Endothelial cell of umbilical vein (primary cell): Measurements from ENCODE around the gene TMEM92. TPM values are rescaled to one million over a fixed set of nuclear protein-coding genes. Genes with fewer than 3 reads are reported as not detected.
"Not testable (repeated sequence)": the region's sequence is repeated elsewhere in the genome, so short reads cannot be mapped to it uniquely, and the experiment has no call there.

Source experiments
- BruUV-seq: library from RNA; stranded (reverse); fragments of 400-500 nt; replicated peaks from 2 replicates; lab custom pipeline; 2021; lab: Mats Ljungman, UMichigan
- CTCF ChIA-PET: fragments of 300-600, 350-600 bp; sonication (Branson Sonifier 250); formaldehyde crosslinking; loops from one replicate; lab custom pipeline; 2021; ENCODE audit warnings: antibody characterized with exemption, inconsistent platforms; lab: Charles Lee
- POLR2A ChIA-PET: fragments of 300-600, 350-600 bp; sonication (Branson Sonifier 250); formaldehyde crosslinking; loops from one replicate; lab custom pipeline; 2021; ENCODE audit warnings: antibody characterized with exemption, inconsistent platforms; lab: Charles Lee
- DNase-seq: peaks from one replicate; pipeline ENCODE4 v3.0.0-alpha.2; 2011; ENCODE audit warnings: low read depth, low spot score
- FAIRE-seq: peaks from 2 replicates; lab custom pipeline; 2011; peaks lifted over from hg19 to GRCh38; lab: Jason Lieb, UNC
- H2AFZ ChIP-seq: 2 replicates; pipeline ENCODE4 v1.6.0; 2012; ENCODE audit warnings: low read depth, low read length, control low read depth, inconsistent platforms
- H3K27ac ChIP-seq: 2 replicates; pipeline ENCODE4 v1.5.1; 2011; ENCODE audit warnings: low read depth, mild to moderate bottlenecking, control low read depth, low read length, moderate library complexity; ENCODE audit not compliant: insufficient read depth
- H3K27me3 ChIP-seq, 2 experiments: 2 replicates each; pipeline versions ENCODE4 v1.6.0 to v1.6.1; 2011; ENCODE audit warnings: low read length in 2 of 2, mixed read lengths in 1 of 2; ENCODE audit not compliant: control insufficient read depth in 2 of 2, insufficient read depth in 2 of 2
- H3K36me3 ChIP-seq, 2 experiments: 2 replicates in 1 of 2; 3 replicates in 1 of 2; pipeline ENCODE4 v1.5.1; 2011; ENCODE audit warnings: low read length in 2 of 2, mild to moderate bottlenecking in 1 of 2, moderate library complexity in 1 of 2; ENCODE audit not compliant: control insufficient read depth in 2 of 2, insufficient read depth in 2 of 2; ENCODE audit errors: extremely low read depth in 1 of 2
- H3K4me1 ChIP-seq: 3 replicates; pipeline ENCODE4 v1.5.1; 2011; ENCODE audit warnings: mild to moderate bottlenecking, low read length; ENCODE audit not compliant: control insufficient read depth, insufficient read depth; ENCODE audit errors: extremely low read depth
- H3K4me2 ChIP-seq: 2 replicates; pipeline ENCODE4 v1.6.1; 2011; ENCODE audit warnings: low read length, control low read depth, mixed read lengths; ENCODE audit not compliant: insufficient read depth
- H3K4me3 ChIP-seq, 3 experiments: fragments of 200-600 bp in 1 of 3; sonication (generic), shearing (Covaris generic) in 1 of 3; replicated peaks in 1 of 3; 2 replicates each; pipeline ENCODE4 v1.5.1; 2011 to 2016; ENCODE audit warnings: control low read depth in 3 of 3, low read length in 3 of 3, mild to moderate bottlenecking in 2 of 3, inconsistent platforms in 1 of 3, low read depth in 1 of 3, moderate library complexity in 1 of 3; ENCODE audit not compliant: insufficient read depth in 1 of 3
- H3K79me2 ChIP-seq: 2 replicates; pipeline ENCODE4 v1.6.0; 2012; ENCODE audit warnings: low read length, inconsistent platforms; ENCODE audit not compliant: control insufficient read depth, insufficient read depth
- H3K9ac ChIP-seq: replicated peaks from 2 replicates; pipeline ENCODE3; 2011; ENCODE audit warnings: low read length, control low read depth; ENCODE audit not compliant: insufficient read depth; ENCODE audit errors: extremely low read depth
- H3K9me1 ChIP-seq: replicated peaks from 3 replicates; pipeline ENCODE4 v1.6.0; 2011; ENCODE audit warnings: mild to moderate bottlenecking, low read length; ENCODE audit not compliant: control insufficient read depth, insufficient read depth; ENCODE audit errors: extremely low read depth
- H3K9me3 ChIP-seq: replicated peaks from 2 replicates; pipeline ENCODE4 v1.5.1; 2012; ENCODE audit warnings: low read length, inconsistent platforms; ENCODE audit not compliant: control insufficient read depth, insufficient read depth
- H4K20me1 ChIP-seq: replicated peaks from 2 replicates; pipeline ENCODE3; 2011; ENCODE audit warnings: mild to moderate bottlenecking, low read length; ENCODE audit not compliant: control insufficient read depth, insufficient read depth; ENCODE audit errors: extremely low read depth
- CTCF ChIP-seq, 2 donors: IDR thresholded peaks; 1 replicate in 1 of 2; 2 replicates in 1 of 2; pipeline ENCODE4 v1.5.1; 2011; ENCODE audit warnings: low read length in 2 of 2, mild to moderate bottlenecking in 2 of 2, moderate library complexity in 2 of 2, control low read depth in 1 of 2, inconsistent platforms in 1 of 2, low read depth in 1 of 2; ENCODE audit not compliant: insufficient read depth in 1 of 2; ENCODE audit errors: extremely low read depth in 1 of 2
- EZH2 ChIP-seq: IDR thresholded peaks from 2 replicates; pipeline ENCODE4 v1.6.1; 2012; ENCODE audit warnings: borderline replicate concordance, low read depth, mild to moderate bottlenecking, moderate library complexity, low read length, inconsistent platforms; ENCODE audit not compliant: severe bottlenecking
- FOS ChIP-seq: IDR thresholded peaks from 2 replicates; pipeline ENCODE4 v1.6.1; 2011; ENCODE audit warnings: mild to moderate bottlenecking, low read length, moderate library complexity, borderline replicate concordance; ENCODE audit not compliant: insufficient read depth
- GATA2 ChIP-seq: IDR thresholded peaks from 2 replicates; pipeline ENCODE4 v1.7.0; 2011; ENCODE audit warnings: low read depth, mild to moderate bottlenecking, moderate library complexity, mixed read lengths, low read length; ENCODE audit not compliant: insufficient read length, insufficient read depth
- JUN ChIP-seq: IDR thresholded peaks from 2 replicates; pipeline ENCODE4 v1.6.1; 2011; ENCODE audit warnings: borderline replicate concordance, low read depth; ENCODE audit not compliant: insufficient read length, insufficient read depth
- MAX ChIP-seq: IDR thresholded peaks from 2 replicates; pipeline ENCODE4 v1.6.1; 2011; ENCODE audit not compliant: insufficient read depth, insufficient read length
- MYC ChIP-seq: IDR thresholded peaks from one replicate; pipeline ENCODE4 v1.6.1; 2011; ENCODE audit warnings: mild to moderate bottlenecking, low read depth, low read length
- POLR2A ChIP-seq: IDR thresholded peaks from 2 replicates; pipeline ENCODE4 v1.6.1; 2012; ENCODE audit warnings: low read depth, mild to moderate bottlenecking, control low read depth, low read length
- POLR2AphosphoS5 ChIP-seq: IDR thresholded peaks from 2 replicates; pipeline ENCODE4 v1.6.1; 2012; ENCODE audit warnings: low read depth, mild to moderate bottlenecking, control low read depth, low read length, moderate library complexity; ENCODE audit not compliant: insufficient read depth
- dilution Hi-C: fragments of 300-500 bp; cut with MboI; formaldehyde crosslinking; loops from one replicate; pipeline ENCODE4 v1.15.0; 2019; ENCODE audit warnings: low sequenced_read_pairs; ENCODE audit not compliant: extremely low pct_ligation_motif_present
- intact Hi-C: fragments of 100-400 bp; cut with micrococcal nuclease; formaldehyde crosslinking; loops from one replicate; pipeline ENCODE4 v1.10.0; 2022
- polyA plus RNA-seq, 4 experiments: library from polyadenylated mRNA; depleted of rRNA in 3 of 4; stranded (reverse) in 3 of 4; unstranded in 1 of 4; fragments of >200 nt; gene quantifications; 2 replicates each; pipeline versions ENCODE4 v1.2.1 to v1.2.3, GENCODE V29; 2011 to 2012; ENCODE audit warnings: missing spikeins in 1 of 4
- total RNA-seq: library from RNA; stranded (reverse); gene quantifications from 2 replicates; pipeline ENCODE4 v1.2.3, GENCODE V29; 2021

Gene TMEM92
- total and polyA plus RNA-seq, 2 donors (not counting 3 experiments of a cell fraction or from before 2014, with no cell fraction given) = 0.03 TPM; not detected in 1

- CTCF ChIA-PET = interaction anchor here (4.6 to 11.7 kb wide), 4 partner anchors 99 to 131 kb away, joined by 22 to 390 read pairs (median 57); partner anchors contain the start of gene COL1A1
- Histone ChIP-seq H3K9ac (no peak overlapping the region), H3K4me1 (no peaks in the 10 kb centered on the region), H3K27ac (no peak overlapping the region), H3K9me1 (no peaks in the 10 kb centered on the region), H3K27me3 (peaks cover 4 to 6% of the 10 kb centered on the region in 2 experiments), H3K79me2 (no peaks in the 10 kb centered on the region), H4K20me1 (no peaks in the 10 kb centered on the region), H2AFZ (no peak overlapping the region), H3K4me3 (no peak overlapping the region), H3K4me2 (no peak overlapping the region), H3K36me3 (no peaks in the 10 kb centered on the region), H3K9me3 (no peaks in the 10 kb centered on the region)
- FAIRE-seq (no peak), DNase-seq (no peak)
- dilution Hi-C loops = no loop called here
- no peak for TF ChIP-seq MYC
- TF ChIP-seq FOS = no peak
- no peak for TF ChIP-seq POLR2AphosphoS5
- no peak for TF ChIP-seq MAX
- no peak for TF ChIP-seq EZH2
- TF ChIP-seq CTCF (IDR thresholded peaks at IDR 0.05; ENCODE audit: extremely low read depth in 1 of 2, insufficient read depth in 1 of 2, low read depth in 1 of 2, low read length in 2 of 2) = no peak
- no peak for TF ChIP-seq GATA2
- TF ChIP-seq POLR2A = no peak
- no peak for TF ChIP-seq JUN
- POLR2A ChIA-PET = no interaction called here
- intact Hi-C loops = no loop called here
- BruUV-seq = no TSS peak
These were observed 25.5 kb downstream of the TMEM92 start for GRCh38 chr17:50299776-50300175.

- H2AFZ ChIP-seq, H3K9me1 ChIP-seq, H3K9ac ChIP-seq, dilution Hi-C loops, BruUV-seq, H3K36me3 ChIP-seq, H3K4me1 ChIP-seq, intact Hi-C loops, FAIRE-seq, H4K20me1 ChIP-seq, H3K79me2 ChIP-seq, H3K4me2 ChIP-seq, POLR2A ChIA-PET, DNase-seq, H3K9me3 ChIP-seq, H3K4me3 ChIP-seq, H3K27ac ChIP-seq: not testable (repeated sequence)
- H3K27me3 ChIP-seq = peaks cover 8 to 10% of the 10 kb centered on the region in 2 experiments
- CTCF ChIA-PET = interaction anchor here (0.7 to 9.6 kb wide), 4 partner anchors 101 to 184 kb away, joined by 3 to 65 read pairs (median 36); no protein-coding TSS in a partner anchor
These were observed 26.6 kb downstream of the TMEM92 start for GRCh38 chr17:50300824-50301223.
